Neural progenitor cell (in vitro differentiated cells): ENCODE results near the gene SPOUT1.

Experiments
- CTCF ChIP-seq: fragments of 200-600 bp; sonication (generic); IDR thresholded peaks from 2 replicates; pipeline ENCODE4 v1.5.1; 2017; ENCODE audit warnings: antibody characterized with exemption, mild to moderate bottlenecking
- EZH2 ChIP-seq: fragments of 200-600 bp; sonication (generic); IDR thresholded peaks from 2 replicates; pipeline ENCODE4 v1.6.1; 2017; ENCODE audit warnings: antibody characterized with exemption, mild to moderate bottlenecking, moderate library complexity

- no peak for TF ChIP-seq CTCF
- no peak for TF ChIP-seq EZH2
These were observed 42.7 kb downstream of the SPOUT1 start, which contains the start of gene TBC1D13 for GRCh38 chr9:128786681-128787601.
